SHP77 (cell line): ENCODE measurements around the gene FOXO3.

Source experiments
- DNase-seq, 2 experiments: peaks; one replicate each; lab custom pipeline; 2025; lab: John Stamatoyannopoulos, UW

The FOXO3 gene

GRCh38 chr6:108594640-108595039 is 33.9 kb downstream of the FOXO3 start:
- DNase-seq = no peak

- no peak for DNase-seq
Measured at GRCh38 chr6:108596956-108597355, 36.2 kb downstream of the FOXO3 start.

GRCh38 chr6:108597572-108598304 is 37.0 kb downstream of the FOXO3 start:
- DNase-seq = no peak

- no peak for DNase-seq
Measured at GRCh38 chr6:108598305-108598863, 37.7 kb downstream of the FOXO3 start.

- no peak for DNase-seq
Measured at GRCh38 chr6:108604156-108604555, 43.4 kb downstream of the FOXO3 start.

GRCh38 chr6:108606250-108606690 is 45.6 kb downstream of the FOXO3 start:
- DNase-seq = no peak

GRCh38 chr6:108608453-108609275 is 47.9 kb downstream of the FOXO3 start:
- no peak for DNase-seq

- DNase-seq = no peak
Measured at GRCh38 chr6:108609276-108609769, 48.6 kb downstream of the FOXO3 start.

GRCh38 chr6:108610270-108610839 is 49.6 kb downstream of the FOXO3 start:
- no peak for DNase-seq

GRCh38 chr6:108610957-108611586 is 50.4 kb downstream of the FOXO3 start:
- no peak for DNase-seq

GRCh38 chr6:108612852-108613251 is 52.1 kb downstream of the FOXO3 start:
- no peak for DNase-seq

- DNase-seq = no peak
Measured at GRCh38 chr6:108616544-108616943, 55.8 kb downstream of the FOXO3 start.

GRCh38 chr6:108616973-108617372 is 56.3 kb downstream of the FOXO3 start:
- no peak for DNase-seq

- no peak for DNase-seq
Measured at GRCh38 chr6:108618623-108619152, 58.0 kb downstream of the FOXO3 start.

GRCh38 chr6:108619431-108620197 is 58.9 kb downstream of the FOXO3 start:
- DNase-seq = no peak

GRCh38 chr6:108621117-108621516 is 60.4 kb downstream of the FOXO3 start:
- DNase-seq = no peak

GRCh38 chr6:108622641-108623298 is 62.1 kb downstream of the FOXO3 start:
- DNase-seq = no peak

GRCh38 chr6:108623995-108624394 is 63.3 kb downstream of the FOXO3 start:
- DNase-seq = no peak

GRCh38 chr6:108625581-108625980 is 64.9 kb downstream of the FOXO3 start:
- DNase-seq = no peak

- no peak for DNase-seq
Measured at GRCh38 chr6:108626777-108627176, 66.1 kb downstream of the FOXO3 start.
